ENCODE results near the gene PPIG. TPM values are rescaled to one million over a fixed set of nuclear protein-coding genes. Genes with fewer than 3 reads are reported as not detected.

PPIG gene
- total and polyA plus RNA-seq, 8 donors = 22.0 to 98.8 (median 27.9) TPM

GRCh38 chr2:169649278-169649677 is 65.1 kb downstream of the PPIG start:
- intact Hi-C loops (cut with DNase I; ENCODE audit: low total_unique reads) = no loop called here
- DNase-seq = peak in 1 of 2 donors; percentile 14
- no peak overlapping the region for H3K27ac ChIP-seq

GRCh38 chr2:169653636-169654035 is 69.5 kb downstream of the PPIG start:
- intact Hi-C loops (cut with DNase I; ENCODE audit: low total_unique reads) = no loop called here
- no peaks in the 10 kb centered on the region for H3K27me3 ChIP-seq
- no peak overlapping the region for H3K27ac ChIP-seq
- H3K9me3 ChIP-seq = no peaks in the 10 kb centered on the region
- no peak for TF ChIP-seq POLR2A (IDR thresholded peaks at IDR 0.05)
- TF ChIP-seq, protein P1, sequence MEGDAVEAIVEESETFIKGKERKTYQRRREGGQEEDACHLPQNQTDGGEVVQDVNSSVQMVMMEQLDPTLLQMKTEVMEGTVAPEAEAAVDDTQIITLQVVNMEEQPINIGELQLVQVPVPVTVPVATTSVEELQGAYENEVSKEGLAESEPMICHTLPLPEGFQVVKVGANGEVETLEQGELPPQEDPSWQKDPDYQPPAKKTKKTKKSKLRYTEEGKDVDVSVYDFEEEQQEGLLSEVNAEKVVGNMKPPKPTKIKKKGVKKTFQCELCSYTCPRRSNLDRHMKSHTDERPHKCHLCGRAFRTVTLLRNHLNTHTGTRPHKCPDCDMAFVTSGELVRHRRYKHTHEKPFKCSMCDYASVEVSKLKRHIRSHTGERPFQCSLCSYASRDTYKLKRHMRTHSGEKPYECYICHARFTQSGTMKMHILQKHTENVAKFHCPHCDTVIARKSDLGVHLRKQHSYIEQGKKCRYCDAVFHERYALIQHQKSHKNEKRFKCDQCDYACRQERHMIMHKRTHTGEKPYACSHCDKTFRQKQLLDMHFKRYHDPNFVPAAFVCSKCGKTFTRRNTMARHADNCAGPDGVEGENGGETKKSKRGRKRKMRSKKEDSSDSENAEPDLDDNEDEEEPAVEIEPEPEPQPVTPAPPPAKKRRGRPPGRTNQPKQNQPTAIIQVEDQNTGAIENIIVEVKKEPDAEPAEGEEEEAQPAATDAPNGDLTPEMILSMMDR (IDR thresholded peaks at IDR 0.05) = no peak
- no peaks in the 10 kb centered on the region for H3K36me3 ChIP-seq
- 63 to 82% (median 72%) methylated on average over 3 of the region's 3 CpGs for WGBS, 5 donors
- H3K4me3 ChIP-seq = no peak overlapping the region
- DNase-seq = no peak
- H3K4me1 ChIP-seq = no peaks in the 10 kb centered on the region

More at GRCh38 chr2:169649278-169649677, 65.1 kb downstream of the PPIG start:
- TF ChIP-seq POLR2AphosphoS5 (IDR thresholded peaks at IDR 0.05) (no peak), POLR2A (IDR thresholded peaks at IDR 0.05) (no peak)
- WGBS, 5 donors = 17 to 65% (median 44%) methylated on average over 1 of the region's 1 CpG
- Histone ChIP-seq H3K27me3 (no peaks in the 10 kb centered on the region), H3K4me1 (no peaks in the 10 kb centered on the region), H3K9me3 (no peaks in the 10 kb centered on the region), H3K4me3 (no peak overlapping the region), H3K36me3 (no peaks in the 10 kb centered on the region)

- intact Hi-C loops (cut with DNase I; ENCODE audit: low total_unique reads) = no loop called here
Measured at GRCh38 chr2:169656164-169656563, 72.0 kb downstream of the PPIG start.

GRCh38 chr2:169658877-169659276 is 74.7 kb downstream of the PPIG start:
- WGBS, 5 donors = 92 to 100% (median 100%) methylated on average over 1 of the region's 1 CpG
- H3K27ac ChIP-seq = no peak overlapping the region
- no peaks in the 10 kb centered on the region for H3K27me3 ChIP-seq
- no peak for TF ChIP-seq POLR2AphosphoS5 (IDR thresholded peaks at IDR 0.05)
- no peak for TF ChIP-seq POLR2A (IDR thresholded peaks at IDR 0.05)
- TF ChIP-seq, protein P1 (IDR thresholded peaks at IDR 0.05) = no peak
- no peak for TF ChIP-seq EP300 (IDR thresholded peaks at IDR 0.05)
- no peak for DNase-seq
- no peak overlapping the region for H3K4me3 ChIP-seq
- no peaks in the 10 kb centered on the region for H3K4me1 ChIP-seq
- intact Hi-C loops (cut with DNase I; ENCODE audit: low total_unique reads) = no loop called here
- H3K9me3 ChIP-seq = no peaks in the 10 kb centered on the region
- no peaks in the 10 kb centered on the region for H3K36me3 ChIP-seq

More at GRCh38 chr2:169656164-169656563, 72.0 kb downstream of the PPIG start:
- Histone ChIP-seq H3K27me3 (no peaks in the 10 kb centered on the region), H3K9me3 (no peaks in the 10 kb centered on the region), H3K4me3 (no peak overlapping the region), H3K36me3 (no peaks in the 10 kb centered on the region), H3K27ac (no peak overlapping the region), H3K4me1 (no peaks in the 10 kb centered on the region)
- DNase-seq = no peak
- TF ChIP-seq, protein P1 (IDR thresholded peaks at IDR 0.05) = no peak
- TF ChIP-seq EP300 (IDR thresholded peaks at IDR 0.05) (no peak), POLR2A (IDR thresholded peaks at IDR 0.05) (no peak), POLR2AphosphoS5 (IDR thresholded peaks at IDR 0.05) (no peak)
- 64 to 79% (median 74%) methylated on average over 3 of the region's 3 CpGs for WGBS, 5 donors

DNA sequence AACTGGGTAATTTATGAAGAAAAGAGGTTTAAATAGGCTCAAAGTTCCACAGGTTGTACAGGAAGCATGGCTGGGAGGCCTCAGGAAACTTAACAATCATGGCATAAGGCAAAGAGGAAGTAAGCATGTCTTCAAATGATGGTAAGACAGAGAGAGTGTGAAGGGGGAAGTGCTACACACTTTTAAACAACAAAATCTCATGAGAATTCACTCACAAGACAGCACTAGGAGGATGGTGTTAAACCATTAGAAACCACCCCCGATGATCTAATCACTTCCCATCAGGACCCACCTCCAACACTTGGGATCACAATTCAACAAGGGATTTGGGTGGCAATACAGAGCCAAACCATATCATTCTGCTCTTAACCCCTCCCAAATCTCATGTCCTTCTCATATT is 75.2 kb downstream of the PPIG start:
- no peaks in the 10 kb centered on the region for H3K4me1 ChIP-seq

More for the DNA sequence above, 75.2 kb downstream of the PPIG start:
- no peak overlapping the region for H3K4me3 ChIP-seq
- no peaks in the 10 kb centered on the region for H3K27me3 ChIP-seq
- intact Hi-C loops (cut with DNase I; ENCODE audit: low total_unique reads) = no loop called here
- WGBS, 5 donors = 56 to 94% (median 79%) methylated on average over 1 of the region's 1 CpG
- no peaks in the 10 kb centered on the region for H3K36me3 ChIP-seq
- H3K27ac ChIP-seq = no peak overlapping the region
- no peaks in the 10 kb centered on the region for H3K9me3 ChIP-seq
- DNase-seq = no peak
- TF ChIP-seq POLR2AphosphoS5 (IDR thresholded peaks at IDR 0.05) (no peak), EP300 (IDR thresholded peaks at IDR 0.05) (no peak), POLR2A (IDR thresholded peaks at IDR 0.05) (no peak)
- TF ChIP-seq, protein P1 (IDR thresholded peaks at IDR 0.05) = no peak

Data from stomach (tissue), 9 donors.